K562 treated with DMSO at 1 percent for 24 hours (cell line): Measurements from ENCODE around the gene CKAP2. TPM values are rescaled to one million over a fixed set of nuclear protein-coding genes. Genes with fewer than 3 reads are reported as not detected.

Experiments used
- total RNA-seq: library from RNA; unstranded; fragments of 300-600 nt; gene quantifications from 2 replicates; pipeline ENCODE4 v1.2.3, GENCODE V29; 2022; ENCODE audit warnings: low read depth; ENCODE audit not compliant: insufficient read depth

Gene CKAP2
- total RNA-seq, result 26.3 and 33.2 TPM in 2 replicates

DNA sequence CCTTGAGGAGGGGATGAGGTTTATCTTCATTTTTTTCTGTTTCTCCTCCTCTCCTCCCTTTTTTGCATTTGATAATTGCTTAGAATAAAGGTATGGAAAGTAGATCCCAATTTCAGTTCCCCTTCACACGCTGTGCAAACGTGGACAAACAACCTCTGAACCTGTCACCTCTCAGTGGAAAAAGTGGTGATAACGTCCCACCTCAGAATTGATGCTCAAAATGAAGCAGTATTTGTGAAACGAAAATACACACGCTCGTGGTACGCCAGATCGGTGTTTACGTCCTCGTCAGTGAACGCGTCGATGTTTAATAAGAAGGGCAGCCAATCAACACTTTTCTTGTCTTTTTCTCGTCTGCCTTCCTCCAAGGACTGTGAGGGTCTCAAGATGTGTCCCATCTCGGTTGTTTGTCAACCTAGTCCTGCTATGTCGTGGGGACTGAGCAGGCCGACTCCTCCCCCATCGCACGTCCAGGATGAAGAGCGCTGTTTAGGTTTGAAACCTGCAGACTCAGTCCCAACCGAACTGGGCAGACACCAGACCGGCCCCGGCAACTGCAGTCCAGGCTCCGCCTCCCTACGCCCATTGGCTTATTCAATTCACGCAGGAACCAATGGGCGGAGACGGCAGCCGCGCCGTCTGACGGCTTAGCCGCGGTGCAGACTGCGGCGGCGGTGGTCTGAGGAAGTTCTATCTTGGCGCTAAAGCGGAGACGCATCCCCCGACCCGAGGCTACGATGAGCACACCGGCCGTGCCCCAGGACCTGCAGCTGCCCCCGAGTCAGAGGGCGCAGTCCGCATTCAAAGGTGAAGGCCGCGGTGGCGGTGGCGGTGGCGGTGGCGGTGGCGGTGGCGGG is at the start of gene CKAP2:
TSS of gene CKAP2 (plus strand) at position 659 of the 857 bp plus-strand sequence. CDS start at position 738, 79 bp downstream.

GRCh38 chr13:52405767-52406494 is 49.3 kb upstream of the CKAP2 start, which contains the start of gene THSD1:
TSS of gene THSD1 (minus strand) at chr13:52406172. CDS start at chr13:52402600, 3,572 bp downstream.

DNA sequence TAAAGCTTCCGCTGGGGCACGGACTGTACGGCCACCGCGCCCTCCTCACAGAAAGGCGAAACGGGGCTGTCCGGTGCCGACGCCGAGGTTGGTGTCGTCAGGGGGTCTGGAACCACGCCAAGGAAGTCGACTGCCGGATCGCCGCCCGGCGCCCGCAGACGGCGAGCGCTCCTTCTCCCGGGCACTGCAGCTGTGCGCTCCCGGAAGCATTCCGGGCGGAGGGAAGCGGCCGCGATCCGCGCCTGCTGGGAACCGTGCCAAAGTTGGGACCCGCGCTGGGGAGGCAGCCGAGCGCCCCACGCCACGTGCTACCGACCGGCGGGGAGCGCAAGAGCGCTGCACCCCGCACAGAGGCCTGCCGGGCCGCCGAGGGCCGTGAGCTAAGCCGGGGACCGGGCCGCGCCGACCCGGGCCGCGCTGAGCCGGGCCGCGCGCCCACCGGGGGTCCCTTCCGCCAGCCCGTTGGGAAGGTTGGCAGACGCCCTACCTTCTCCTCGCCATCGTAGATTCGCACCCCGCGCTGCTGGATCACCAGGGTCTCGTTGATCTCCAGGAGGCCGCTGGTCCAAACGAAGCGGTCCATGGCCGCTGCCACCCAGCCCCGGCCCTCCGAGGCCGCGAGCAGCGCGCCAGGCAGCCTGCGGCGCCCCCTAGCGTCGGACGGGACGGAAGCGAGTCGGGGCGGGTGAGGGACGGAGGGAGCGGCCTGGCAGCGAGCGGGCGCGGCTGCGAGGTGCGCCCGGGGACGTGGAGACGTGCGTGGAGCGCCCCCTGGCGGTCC is 5.1 kb upstream of the CKAP2 start, which contains the start of gene VPS36:
TSS of gene VPS36 (minus strand) at position 623 of the 781 bp plus-strand sequence. CDS start at position 583, 40 bp downstream.

Other genes with a start within 250 kb of the CKAP2 start
- 0.34 TPM in 1 of 2 replicates, not detected in the other for gene THSD1, start 49.3 kb upstream of the CKAP2 start, total RNA-seq
- 7.1 and 11.2 TPM in 2 replicates for gene VPS36, start 4.8 kb upstream of the CKAP2 start, total RNA-seq
- gene HNRNPA1L2, start 187.0 kb downstream of the CKAP2 start, total RNA-seq, result 4.7 and 5.7 TPM in 2 replicates
- 32.7 and 37.3 TPM in 2 replicates for gene SUGT1, start 197.4 kb downstream of the CKAP2 start, total RNA-seq